ENCODE results near the gene DCAF15.

Gene DCAF15

DNA sequence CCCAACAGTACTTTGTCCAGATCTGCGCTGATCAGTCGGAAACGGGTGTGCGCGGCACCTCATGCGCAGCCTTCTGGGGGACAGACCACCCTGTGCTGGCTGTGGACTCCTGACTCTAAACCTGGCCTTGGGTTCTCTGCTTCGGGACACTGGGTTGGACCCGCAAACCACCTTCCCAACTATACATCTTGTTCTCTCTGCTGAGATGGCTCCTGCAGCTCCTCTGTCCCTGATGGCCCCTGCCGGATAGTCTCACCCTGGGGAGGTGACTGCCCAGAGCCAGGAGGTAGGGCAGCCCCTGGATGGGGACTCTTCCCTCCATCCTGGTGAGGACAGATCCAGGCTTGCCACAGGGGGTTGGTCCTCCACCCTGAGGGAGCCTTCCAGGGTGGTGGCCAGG lies 30.5 kb downstream of the DCAF15 start:
- no peaks in the 10 kb centered on the region for H3K27me3 ChIP-seq (ENCODE audit: control insufficient read depth in 1 of 2, insufficient read depth in 2 of 2, low read length in 2 of 2)
- peaks cover 4 to 15% of the 10 kb centered on the region in 2 donors for H3K36me3 ChIP-seq (ENCODE audit: control insufficient read depth in 1 of 2, insufficient read depth in 2 of 2, low read length in 2 of 2)
- H3K9ac ChIP-seq (ENCODE audit: low read depth in 1 of 2, low read length in 2 of 2) = no peak overlapping the region
- H3K4me1 ChIP-seq (ENCODE audit: control insufficient read depth in 1 of 2, insufficient read depth in 2 of 2, low read length in 2 of 2) = peaks cover 27 to 38% of the 10 kb centered on the region in 2 donors
- no peak overlapping the region for H3K27ac ChIP-seq (ENCODE audit: low read depth, low read length)
- H3K4me3 ChIP-seq (ENCODE audit: low read depth in 1 of 2, low read length in 2 of 2) = no peak overlapping the region
- no peaks in the 10 kb centered on the region for H3K9me3 ChIP-seq (ENCODE audit: control insufficient read depth in 1 of 2, low read length in 2 of 2)

DNA sequence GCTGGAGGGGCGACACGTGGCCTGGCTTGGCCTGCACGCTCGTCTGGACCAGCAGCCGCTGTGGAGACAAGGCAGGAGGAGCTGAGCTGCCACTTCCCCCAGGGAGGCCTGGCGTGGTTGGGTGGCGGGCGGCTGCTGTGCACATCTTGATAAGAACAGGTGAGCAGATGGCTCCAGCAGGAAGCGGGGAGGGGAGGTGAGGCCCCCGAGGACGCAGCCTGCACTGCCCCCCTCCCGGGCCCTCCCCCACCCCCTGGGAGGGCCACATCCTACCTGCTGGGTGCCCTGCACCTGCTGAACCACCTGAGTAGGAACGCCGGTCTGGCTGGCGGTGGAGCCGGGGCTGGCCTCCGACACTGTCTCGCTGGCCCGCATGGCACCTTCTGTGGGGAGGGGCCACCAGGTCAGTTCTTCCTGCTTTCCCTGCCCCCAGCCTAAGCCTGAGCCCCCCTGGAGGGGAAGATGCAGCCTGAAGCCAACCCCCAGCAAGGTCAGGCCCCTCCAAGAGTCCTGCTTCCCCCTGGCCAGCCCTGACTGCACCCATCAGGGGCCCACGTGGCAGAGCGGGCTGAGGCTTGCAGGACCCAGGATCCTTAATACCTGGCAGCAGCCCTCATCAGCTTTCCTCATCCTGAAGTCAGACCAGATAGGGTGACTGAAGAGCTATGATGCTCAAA lies 31.0 kb downstream of the DCAF15 start:
- Histone ChIP-seq H3K27me3 (ENCODE audit: control insufficient read depth in 1 of 2, insufficient read depth in 2 of 2, low read length in 2 of 2) (no peaks in the 10 kb centered on the region), H3K4me1 (ENCODE audit: control insufficient read depth in 1 of 2, insufficient read depth in 2 of 2, low read length in 2 of 2) (peaks cover 27 to 39% of the 10 kb centered on the region in 2 donors), H3K4me3 (ENCODE audit: low read depth in 1 of 2, low read length in 2 of 2) (no peak overlapping the region), H3K9me3 (ENCODE audit: control insufficient read depth in 1 of 2, low read length in 2 of 2) (no peaks in the 10 kb centered on the region), H3K36me3 (ENCODE audit: control insufficient read depth in 1 of 2, insufficient read depth in 2 of 2, low read length in 2 of 2) (peaks cover 4 to 16% of the 10 kb centered on the region in 2 donors), H3K9ac (ENCODE audit: low read depth in 1 of 2, low read length in 2 of 2) (no peak overlapping the region), H3K27ac (ENCODE audit: low read depth, low read length) (no peak overlapping the region)

DNA sequence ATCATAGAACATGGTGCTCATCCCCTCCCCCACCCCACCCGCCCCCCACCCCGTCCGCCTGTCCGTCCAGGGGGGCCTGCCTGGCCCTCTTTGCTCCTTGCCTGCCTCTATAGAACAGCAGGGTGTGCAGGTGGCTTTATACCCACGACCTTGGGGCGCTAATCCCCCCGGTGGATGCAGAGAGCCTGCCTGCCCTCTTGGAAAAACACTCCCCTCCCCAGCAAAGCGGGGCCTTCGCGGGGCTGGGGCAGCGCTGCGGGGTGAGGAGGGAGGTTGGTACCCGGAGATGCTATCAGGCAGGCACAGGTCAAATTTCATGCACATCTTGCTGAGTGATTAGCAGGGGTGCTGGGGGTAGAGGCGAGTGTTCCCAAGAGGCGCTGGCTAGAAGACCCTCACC lies 31.9 kb downstream of the DCAF15 start:
- Histone ChIP-seq H3K9me3 (ENCODE audit: control insufficient read depth in 1 of 2, low read length in 2 of 2) (no peaks in the 10 kb centered on the region), H3K4me1 (ENCODE audit: control insufficient read depth in 1 of 2, insufficient read depth in 2 of 2, low read length in 2 of 2) (peaks cover 25 to 37% of the 10 kb centered on the region in 2 donors), H3K36me3 (ENCODE audit: control insufficient read depth in 1 of 2, insufficient read depth in 2 of 2, low read length in 2 of 2) (peaks cover 4 to 19% of the 10 kb centered on the region in 2 donors), H3K27ac (ENCODE audit: low read depth, low read length) (no peak overlapping the region), H3K4me3 (ENCODE audit: low read depth in 1 of 2, low read length in 2 of 2) (no peak overlapping the region), H3K27me3 (ENCODE audit: control insufficient read depth in 1 of 2, insufficient read depth in 2 of 2, low read length in 2 of 2) (no peaks in the 10 kb centered on the region), H3K9ac (ENCODE audit: low read depth in 1 of 2, low read length in 2 of 2) (no peak overlapping the region)

- Histone ChIP-seq H3K36me3 (ENCODE audit: control insufficient read depth in 1 of 2, insufficient read depth in 2 of 2, low read length in 2 of 2) (peaks cover 4 to 19% of the 10 kb centered on the region in 2 donors), H3K9ac (ENCODE audit: low read depth in 1 of 2, low read length in 2 of 2) (no peak overlapping the region), H3K9me3 (ENCODE audit: control insufficient read depth in 1 of 2, low read length in 2 of 2) (no peaks in the 10 kb centered on the region), H3K27ac (ENCODE audit: low read depth, low read length) (no peak overlapping the region), H3K4me3 (ENCODE audit: low read depth in 1 of 2, low read length in 2 of 2) (no peak overlapping the region), H3K27me3 (ENCODE audit: control insufficient read depth in 1 of 2, insufficient read depth in 2 of 2, low read length in 2 of 2) (no peaks in the 10 kb centered on the region), H3K4me1 (ENCODE audit: control insufficient read depth in 1 of 2, insufficient read depth in 2 of 2, low read length in 2 of 2) (peaks cover 20 to 29% of the 10 kb centered on the region in 2 donors)
These were observed 32.8 kb downstream of the DCAF15 start for GRCh38 chr19:13984875-13985741.

- Histone ChIP-seq H3K4me1 (ENCODE audit: control insufficient read depth in 1 of 2, insufficient read depth in 2 of 2, low read length in 2 of 2) (peaks cover 20 to 29% of the 10 kb centered on the region in 2 donors), H3K9me3 (ENCODE audit: control insufficient read depth in 1 of 2, low read length in 2 of 2) (no peaks in the 10 kb centered on the region), H3K27me3 (ENCODE audit: control insufficient read depth in 1 of 2, insufficient read depth in 2 of 2, low read length in 2 of 2) (no peaks in the 10 kb centered on the region), H3K36me3 (ENCODE audit: control insufficient read depth in 1 of 2, insufficient read depth in 2 of 2, low read length in 2 of 2) (peaks cover 4 to 19% of the 10 kb centered on the region in 2 donors), H3K4me3 (ENCODE audit: low read depth in 1 of 2, low read length in 2 of 2) (peak overlapping the region; percentile 5 to 43), H3K27ac (ENCODE audit: low read depth, low read length) (peak overlapping the region; percentile 75), H3K9ac (ENCODE audit: low read depth in 1 of 2, low read length in 2 of 2) (peak overlapping the region; percentile 54 to 60)
These were observed 33.5 kb downstream of the DCAF15 start for GRCh38 chr19:13985771-13986347.

GRCh38 chr19:13986348-13986904 lies 34.1 kb downstream of the DCAF15 start:
- H3K4me3 ChIP-seq (ENCODE audit: low read depth in 1 of 2, low read length in 2 of 2) = peak overlapping the region; percentile 29 to 43
- peak overlapping the region; percentile 54 to 60 for H3K9ac ChIP-seq (ENCODE audit: low read depth in 1 of 2, low read length in 2 of 2)

GRCh38 chr19:13987101-13987890 lies 35.0 kb downstream of the DCAF15 start:
- Histone ChIP-seq H3K4me3 (ENCODE audit: low read depth in 1 of 2, low read length in 2 of 2) (peak overlapping the region; percentile 29 to 40), H3K27ac (ENCODE audit: low read depth, low read length) (peak overlapping the region; percentile 68), H3K4me1 (ENCODE audit: control insufficient read depth in 1 of 2, insufficient read depth in 2 of 2, low read length in 2 of 2) (peaks cover 20 to 29% of the 10 kb centered on the region in 2 donors), H3K36me3 (ENCODE audit: control insufficient read depth in 1 of 2, insufficient read depth in 2 of 2, low read length in 2 of 2) (peaks cover 4 to 27% of the 10 kb centered on the region in 2 donors), H3K27me3 (ENCODE audit: control insufficient read depth in 1 of 2, insufficient read depth in 2 of 2, low read length in 2 of 2) (no peaks in the 10 kb centered on the region), H3K9ac (ENCODE audit: low read depth in 1 of 2, low read length in 2 of 2) (peak overlapping the region; percentile 38 to 54), H3K9me3 (ENCODE audit: control insufficient read depth in 1 of 2, low read length in 2 of 2) (no peaks in the 10 kb centered on the region)

More at GRCh38 chr19:13986348-13986904, 34.1 kb downstream of the DCAF15 start:
- Histone ChIP-seq H3K4me1 (ENCODE audit: control insufficient read depth in 1 of 2, insufficient read depth in 2 of 2, low read length in 2 of 2) (peaks cover 20 to 29% of the 10 kb centered on the region in 2 donors), H3K9me3 (ENCODE audit: control insufficient read depth in 1 of 2, low read length in 2 of 2) (no peaks in the 10 kb centered on the region), H3K36me3 (ENCODE audit: control insufficient read depth in 1 of 2, insufficient read depth in 2 of 2, low read length in 2 of 2) (peaks cover 4 to 20% of the 10 kb centered on the region in 2 donors), H3K27me3 (ENCODE audit: control insufficient read depth in 1 of 2, insufficient read depth in 2 of 2, low read length in 2 of 2) (no peaks in the 10 kb centered on the region), H3K27ac (ENCODE audit: low read depth, low read length) (peak overlapping the region; percentile 75)

- Histone ChIP-seq H3K4me3 (ENCODE audit: low read depth in 1 of 2, low read length in 2 of 2) (no peak overlapping the region), H3K27me3 (ENCODE audit: control insufficient read depth in 1 of 2, insufficient read depth in 2 of 2, low read length in 2 of 2) (no peaks in the 10 kb centered on the region), H3K9ac (ENCODE audit: low read depth in 1 of 2, low read length in 2 of 2) (no peak overlapping the region), H3K27ac (ENCODE audit: low read depth, low read length) (no peak overlapping the region), H3K36me3 (ENCODE audit: control insufficient read depth in 1 of 2, insufficient read depth in 2 of 2, low read length in 2 of 2) (peaks cover 0 to 26% of the 10 kb centered on the region in 2 donors), H3K4me1 (ENCODE audit: control insufficient read depth in 1 of 2, insufficient read depth in 2 of 2, low read length in 2 of 2) (peaks cover 20 to 24% of the 10 kb centered on the region in 2 donors), H3K9me3 (ENCODE audit: control insufficient read depth in 1 of 2, low read length in 2 of 2) (no peaks in the 10 kb centered on the region)
These were observed 37.2 kb downstream of the DCAF15 start for GRCh38 chr19:13989487-13989886.

DNA sequence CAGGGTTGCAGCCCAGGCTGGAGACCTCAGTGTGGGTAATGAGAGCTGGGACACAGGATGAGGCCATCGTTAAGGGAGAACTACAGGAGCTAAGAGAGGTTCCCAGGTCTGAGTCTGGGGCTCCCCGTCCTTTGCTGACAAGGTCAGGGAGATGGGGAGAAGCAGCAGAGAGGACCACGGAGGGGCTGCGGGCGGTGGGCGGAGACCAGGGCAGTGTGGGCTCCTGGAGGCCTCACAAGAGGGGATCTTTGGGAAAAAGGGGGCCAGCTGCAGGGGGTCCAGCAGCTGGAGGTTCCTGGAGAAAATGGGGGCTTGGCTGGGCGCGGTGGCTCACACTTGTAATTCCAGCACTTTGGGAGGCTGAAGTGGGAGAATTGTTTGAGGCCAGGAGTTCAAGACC lies 37.8 kb downstream of the DCAF15 start:
- Histone ChIP-seq H3K36me3 (ENCODE audit: control insufficient read depth in 1 of 2, insufficient read depth in 2 of 2, low read length in 2 of 2) (peaks cover 0 to 25% of the 10 kb centered on the region in 2 donors), H3K27me3 (ENCODE audit: control insufficient read depth in 1 of 2, insufficient read depth in 2 of 2, low read length in 2 of 2) (no peaks in the 10 kb centered on the region), H3K4me1 (ENCODE audit: control insufficient read depth in 1 of 2, insufficient read depth in 2 of 2, low read length in 2 of 2) (peaks cover 20 to 24% of the 10 kb centered on the region in 2 donors), H3K27ac (ENCODE audit: low read depth, low read length) (no peak overlapping the region), H3K9me3 (ENCODE audit: control insufficient read depth in 1 of 2, low read length in 2 of 2) (no peaks in the 10 kb centered on the region), H3K4me3 (ENCODE audit: low read depth in 1 of 2, low read length in 2 of 2) (no peak overlapping the region), H3K9ac (ENCODE audit: low read depth in 1 of 2, low read length in 2 of 2) (no peak overlapping the region)
